ENCODE data around the gene EPHA10.
"Not testable (repeated sequence)": the region's sequence is repeated elsewhere in the genome, so short reads cannot be mapped to it uniquely, and the experiment has no call there.

Gene EPHA10

GRCh38 chr1:37708471-37708870, 56.4 kb downstream of the EPHA10 start:
- no peak for DNase-seq

- no peak for DNase-seq
Measured at GRCh38 chr1:37705399-37705798, 59.5 kb downstream of the EPHA10 start.

GRCh38 chr1:37704966-37705365, 60.0 kb downstream of the EPHA10 start:
- no peak for DNase-seq

- no peak for DNase-seq
Measured at GRCh38 chr1:37703061-37703460, 61.9 kb downstream of the EPHA10 start.

GRCh38 chr1:37701051-37701450, 63.9 kb downstream of the EPHA10 start:
- DNase-seq, result no peak

GRCh38 chr1:37699147-37699546, 65.8 kb downstream of the EPHA10 start:
- DNase-seq, result no peak

GRCh38 chr1:37697737-37698136, 67.2 kb downstream of the EPHA10 start:
- no peak for DNase-seq

GRCh38 chr1:37697090-37697489, 67.8 kb downstream of the EPHA10 start:
- DNase-seq, result no peak

GRCh38 chr1:37692834-37693175, 72.1 kb downstream of the EPHA10 start:
- no peak for DNase-seq

- DNase-seq, result peak; percentile 98
Measured at GRCh38 chr1:37692078-37692833, 72.7 kb downstream of the EPHA10 start, which contains the start of gene CDCA8. TSS of gene CDCA8 (plus strand) at chr1:37692516. CDS start at chr1:37692691, 175 bp downstream.

- DNase-seq, result no peak
Measured at GRCh38 chr1:37691497-37692077, 73.3 kb downstream of the EPHA10 start.

GRCh38 chr1:37688926-37689325, 76.0 kb downstream of the EPHA10 start:
- DNase-seq, result no peak

- DNase-seq, result not testable (repeated sequence)
Measured at GRCh38 chr1:37687764-37688163, 77.2 kb downstream of the EPHA10 start.

GRCh38 chr1:37685722-37686121, 79.2 kb downstream of the EPHA10 start:
- DNase-seq, result no peak

GRCh38 chr1:37684182-37684581, 80.7 kb downstream of the EPHA10 start:
- DNase-seq, result not testable (repeated sequence)

GRCh38 chr1:37682334-37682987, 82.5 kb downstream of the EPHA10 start:
- no peak for DNase-seq

- no peak for DNase-seq
Measured at GRCh38 chr1:37680933-37681332, 84.0 kb downstream of the EPHA10 start.

GRCh38 chr1:37677808-37678207, 87.1 kb downstream of the EPHA10 start:
- no peak for DNase-seq

GRCh38 chr1:37677143-37677439, 87.8 kb downstream of the EPHA10 start:
- no peak for DNase-seq

- no peak for DNase-seq
Measured at GRCh38 chr1:37676281-37677142, 88.4 kb downstream of the EPHA10 start.

GRCh38 chr1:37673920-37674319, 91.0 kb downstream of the EPHA10 start:
- DNase-seq, result no peak

GRCh38 chr1:37672136-37672870, 92.6 kb downstream of the EPHA10 start:
- no peak for DNase-seq

GRCh38 chr1:37671261-37671660, 93.7 kb downstream of the EPHA10 start:
- DNase-seq, result no peak

All from DMS 273 treated with DMSO at 0.1 percent for 48 hours (cell line).